ENCODE data around the gene RASIP1.
"Not testable (repeated sequence)": the region's sequence is repeated elsewhere in the genome, so short reads cannot be mapped to it uniquely, and the experiment has no call there.

The RASIP1 gene

GRCh38 chr19:48711106-48711662 is 29.2 kb downstream of the RASIP1 start:
- no peak for DNase-seq (ENCODE audit: low spot score)

- DNase-seq (ENCODE audit: low spot score): no peak
These were observed 31.9 kb downstream of the RASIP1 start for GRCh38 chr19:48708471-48708870.

DNA sequence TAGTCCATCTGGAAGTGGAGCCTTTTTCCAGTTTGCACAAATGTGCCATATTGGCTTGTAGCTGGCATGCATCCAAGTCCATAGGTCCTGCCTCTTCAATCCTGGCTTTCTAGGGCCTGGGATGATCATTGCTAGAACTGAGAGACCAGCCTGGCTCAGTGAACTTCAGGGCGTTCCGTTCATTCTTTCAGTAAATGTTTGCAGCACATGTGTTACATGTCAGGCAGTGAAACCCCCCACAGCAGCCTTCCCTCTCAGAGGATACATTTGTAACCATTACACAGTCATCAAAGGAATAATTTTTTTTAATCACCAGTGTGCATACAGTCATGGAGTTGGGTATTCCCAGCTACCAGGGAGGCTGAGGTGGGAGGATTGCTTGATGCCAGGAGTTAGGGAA is 35.0 kb downstream of the RASIP1 start:
- no peak for DNase-seq (ENCODE audit: low spot score)

DNA sequence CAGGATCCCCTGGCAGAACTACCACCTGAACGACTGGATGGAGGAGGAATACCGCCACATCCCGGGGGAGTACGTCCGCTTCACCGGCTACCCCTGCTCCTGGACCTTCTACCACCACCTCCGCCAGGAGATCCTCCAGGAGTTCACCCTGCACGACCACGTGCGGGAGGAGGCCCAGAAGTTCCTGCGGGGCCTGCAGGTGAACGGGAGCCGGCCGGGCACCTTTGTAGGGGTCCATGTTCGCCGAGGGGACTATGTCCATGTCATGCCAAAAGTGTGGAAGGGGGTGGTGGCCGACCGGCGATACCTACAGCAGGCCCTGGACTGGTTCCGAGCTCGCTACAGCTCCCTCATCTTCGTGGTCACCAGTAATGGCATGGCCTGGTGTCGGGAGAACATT is 37.1 kb downstream of the RASIP1 start:
- no peak for DNase-seq (ENCODE audit: low spot score)

DNA sequence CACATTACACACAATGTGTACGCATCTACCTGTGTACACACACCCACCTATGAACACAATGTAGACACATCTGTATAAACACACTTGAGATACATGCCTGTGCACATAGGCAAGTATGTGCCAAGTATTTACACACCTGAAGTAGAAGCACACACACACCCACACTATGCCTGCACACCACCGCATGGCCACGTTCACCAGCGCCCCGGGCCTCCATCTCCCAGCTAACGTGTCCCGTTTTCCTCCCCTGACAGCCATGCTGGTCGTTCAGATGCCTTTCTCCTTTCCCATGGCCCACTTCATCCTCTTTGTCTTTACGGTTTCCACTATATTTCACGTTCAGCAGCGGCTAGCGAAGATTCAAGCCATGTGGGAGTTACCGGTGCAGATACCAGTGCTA is 37.7 kb downstream of the RASIP1 start:
- no peak for DNase-seq (ENCODE audit: low spot score)

DNA sequence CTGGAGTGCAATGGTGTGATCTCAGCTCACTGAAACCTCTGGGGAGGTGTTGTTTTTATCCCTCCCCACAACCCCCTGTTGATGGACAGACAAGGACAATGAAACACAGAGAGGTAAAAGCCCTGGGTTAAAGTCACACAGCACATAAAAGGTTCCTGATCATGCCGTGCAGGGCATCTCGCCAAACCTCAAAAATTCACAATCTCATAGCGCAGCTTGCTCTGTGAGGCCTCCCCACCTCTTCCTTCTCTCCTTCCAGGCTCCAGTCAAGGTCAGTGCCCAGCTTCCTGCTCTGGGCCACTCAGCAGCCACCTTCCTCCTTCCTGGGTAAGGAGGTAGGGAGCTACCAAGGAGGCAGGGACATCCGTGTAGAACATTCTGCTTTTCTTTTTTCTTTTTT is 42.4 kb downstream of the RASIP1 start:
- no peak for DNase-seq (ENCODE audit: low spot score)

GRCh38 chr19:48696353-48697010 is 43.9 kb downstream of the RASIP1 start:
- DNase-seq (ENCODE audit: low spot score): no peak

- DNase-seq (ENCODE audit: low spot score): no peak
These were observed 44.6 kb downstream of the RASIP1 start, which contains the start of gene FUT2 for GRCh38 chr19:48695743-48696352. FUT2 (plus strand) TSS chr19:48695971; CDS start chr19:48702957, 6,986 bp downstream.

- not testable (repeated sequence) for DNase-seq (ENCODE audit: low spot score)
These were observed 46.8 kb downstream of the RASIP1 start for GRCh38 chr19:48693629-48694028.

DNA sequence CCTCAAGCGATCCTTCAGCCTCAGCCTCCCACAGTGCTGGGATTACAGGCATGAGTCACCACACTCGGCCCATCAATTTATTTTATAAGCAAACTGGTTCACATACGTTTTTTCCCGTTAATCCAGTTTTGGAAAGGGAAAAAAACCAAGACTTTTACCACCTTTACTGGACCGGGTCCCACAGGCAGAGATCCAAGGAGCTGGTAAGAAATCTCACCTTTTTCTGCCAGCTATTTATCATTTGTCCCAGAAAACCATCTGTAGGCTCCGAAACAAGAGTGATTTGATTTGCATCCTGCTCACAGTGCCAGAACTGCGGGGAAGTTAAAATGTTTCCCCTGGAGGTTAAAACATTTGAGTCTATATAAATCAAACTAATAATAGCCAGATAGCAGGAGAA is 51.0 kb downstream of the RASIP1 start:
- DNase-seq (ENCODE audit: low spot score): no peak

GRCh38 chr19:48687776-48688175 is 52.6 kb downstream of the RASIP1 start:
- DNase-seq (ENCODE audit: low spot score): no peak

GRCh38 chr19:48686637-48687036 is 53.8 kb downstream of the RASIP1 start:
- DNase-seq (ENCODE audit: low spot score): not testable (repeated sequence)

GRCh38 chr19:48686088-48686487 is 54.3 kb downstream of the RASIP1 start:
- no peak for DNase-seq (ENCODE audit: low spot score)

DNA sequence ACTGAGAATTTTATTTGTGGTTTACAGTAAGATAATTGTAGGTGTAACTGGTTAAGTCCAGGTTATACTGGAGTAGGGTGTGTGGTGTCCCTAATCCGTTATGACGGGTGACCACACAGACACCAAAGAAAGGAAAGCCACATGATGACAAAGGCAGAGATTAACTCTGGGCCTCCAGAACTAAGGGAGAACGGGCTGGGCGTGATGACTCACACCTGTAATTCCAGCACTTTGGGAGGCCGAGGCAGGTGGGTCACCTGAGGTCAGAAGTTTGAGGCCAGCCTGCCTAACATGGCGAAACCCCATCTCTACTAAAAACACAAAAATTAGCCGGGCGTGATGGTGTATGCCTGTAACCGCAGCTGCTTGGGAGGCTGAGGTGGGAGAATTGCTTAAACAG is 54.8 kb downstream of the RASIP1 start:
- DNase-seq (ENCODE audit: low spot score): no peak

GRCh38 chr19:48683349-48683748 is 57.1 kb downstream of the RASIP1 start:
- peak; percentile 9 for DNase-seq (ENCODE audit: low spot score)

GRCh38 chr19:48681127-48681470 is 59.3 kb downstream of the RASIP1 start:
- no peak for DNase-seq (ENCODE audit: low spot score)

- DNase-seq (ENCODE audit: low spot score): no peak
These were observed 59.8 kb downstream of the RASIP1 start for GRCh38 chr19:48680436-48681126.

DNA sequence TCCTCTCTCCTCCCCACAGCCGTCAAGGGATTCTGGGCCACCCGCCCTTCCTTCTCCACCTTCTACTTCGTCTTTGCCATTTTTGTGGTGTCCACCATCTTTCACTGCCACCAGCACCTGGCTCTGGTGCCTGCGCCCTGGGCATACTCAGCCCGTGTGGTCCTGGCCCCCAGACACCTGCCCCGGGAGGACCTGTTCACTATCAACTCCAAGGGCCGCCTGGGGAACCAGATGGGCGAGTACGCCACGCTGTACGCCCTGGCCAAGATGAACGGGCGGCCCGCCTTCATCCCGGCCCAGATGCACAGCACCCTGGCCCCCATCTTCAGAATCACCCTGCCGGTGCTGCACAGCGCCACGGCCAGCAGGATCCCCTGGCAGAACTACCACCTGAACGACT is 60.4 kb downstream of the RASIP1 start:
- not testable (repeated sequence) for DNase-seq (ENCODE audit: low spot score)

DNA sequence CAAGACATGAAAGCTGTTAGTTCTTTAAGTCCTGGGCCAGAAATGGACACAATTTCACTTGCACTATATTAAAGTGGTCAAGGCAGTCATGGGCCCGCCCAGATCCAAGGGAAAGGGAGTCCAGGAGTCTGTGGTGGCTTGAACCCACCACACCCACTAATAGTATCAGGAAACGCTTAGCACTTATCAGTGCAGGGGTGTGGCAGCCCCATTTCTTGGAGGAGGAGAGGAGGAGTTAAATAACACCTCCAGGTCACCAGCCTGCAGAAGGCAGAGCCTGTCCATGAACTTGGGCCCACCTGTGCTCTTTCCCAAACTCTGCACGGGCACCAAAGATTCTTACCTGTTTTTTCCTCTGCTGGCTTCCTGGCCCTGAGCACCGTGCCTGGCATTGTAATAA is 62.2 kb downstream of the RASIP1 start:
- no peak for DNase-seq (ENCODE audit: low spot score)

DNA sequence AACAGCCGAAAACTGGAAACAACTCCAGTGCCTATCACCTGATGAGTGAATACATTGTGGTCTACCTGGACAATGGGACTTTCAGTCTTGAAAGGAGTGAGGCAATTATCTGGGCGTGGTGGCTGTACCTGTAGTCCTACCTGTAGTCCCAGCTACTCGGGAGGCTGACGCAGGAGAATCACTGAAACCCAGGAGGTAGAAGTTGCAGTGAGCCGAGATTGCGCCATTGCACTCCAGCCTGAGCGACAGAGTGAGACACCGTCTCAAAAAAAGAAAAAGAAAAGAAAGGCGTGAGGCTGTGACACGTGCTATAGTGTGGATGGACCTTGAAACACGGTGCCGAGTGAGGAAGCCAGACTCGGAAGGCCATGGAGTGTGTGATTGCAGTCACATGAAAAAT is 63.5 kb downstream of the RASIP1 start:
- no peak for DNase-seq (ENCODE audit: low spot score)

- DNase-seq (ENCODE audit: low spot score): no peak
These were observed 63.9 kb downstream of the RASIP1 start for GRCh38 chr19:48676487-48676886.

DNA sequence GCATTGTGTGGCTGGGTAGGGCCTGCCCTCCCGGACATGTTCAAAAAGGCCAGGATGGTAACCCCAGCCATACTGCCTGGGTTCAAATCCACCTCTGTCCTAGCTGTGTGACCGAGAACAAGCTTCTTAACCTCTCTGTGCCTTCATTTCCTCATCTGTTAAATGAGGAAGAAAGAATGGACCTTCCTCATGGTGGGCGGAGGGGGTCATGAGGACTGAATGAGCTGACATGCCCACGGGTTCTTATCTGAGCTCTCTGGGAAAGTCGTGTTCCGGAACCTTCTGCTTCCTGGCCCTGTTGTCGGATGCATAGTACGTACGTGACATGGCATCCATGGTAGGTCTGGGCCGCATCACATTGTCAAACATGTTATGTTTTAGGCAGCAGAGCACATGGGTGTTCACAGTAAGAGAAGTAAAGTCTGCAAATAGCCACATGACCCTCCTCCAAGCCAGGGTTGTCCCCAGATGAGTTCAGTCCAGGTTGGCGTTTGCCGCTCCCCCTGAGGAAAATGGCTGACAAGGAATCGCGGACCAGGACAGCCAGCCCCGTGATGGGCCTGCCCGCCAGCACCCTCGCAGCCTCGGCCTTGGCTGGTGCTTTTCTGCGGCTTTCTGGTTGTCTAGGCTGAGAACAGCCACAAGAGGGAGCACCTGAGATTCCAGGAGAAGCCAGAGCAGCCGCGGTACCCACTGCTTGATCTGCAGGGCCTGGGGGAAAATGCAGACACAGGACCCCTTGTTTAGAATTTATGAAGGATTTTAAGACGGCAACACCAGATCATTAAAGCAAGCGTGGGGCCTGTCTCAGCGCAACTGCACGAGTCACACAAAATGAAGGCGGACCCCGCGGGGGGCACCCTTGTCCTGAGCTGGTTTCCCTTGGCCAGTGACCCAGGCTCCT is 65.2 kb downstream of the RASIP1 start:
- peak; percentile 79 for DNase-seq (ENCODE audit: low spot score)

Data from activated CD4-positive, alpha-beta T cell treated with anti-CD3 and anti-CD28 coated beads, Interleukin-2, Interleukin-4, amounts not matched to agents 100 ng/mL and 50 ng/mL, durations not matched to agents 16 hours and 8 hours (primary cell).